GM18511 (cell line): ENCODE measurements around the gene TMPRSS3.

Source experiments
- ATAC-seq: cut with Tn5 transposase; IDR thresholded peaks from one replicate; pipeline ENCODE4 v1.9.1; 2021; ENCODE audit warnings: mild to moderate bottlenecking, moderate library complexity; ENCODE audit not compliant: unreplicated experiment

TMPRSS3 gene

GRCh38 chr21:42338729-42339715, 56.8 kb downstream of the TMPRSS3 start:
- ATAC-seq: no peak

GRCh38 chr21:42337830-42338728, 57.8 kb downstream of the TMPRSS3 start:
- no peak for ATAC-seq

- ATAC-seq: no peak
Measured at GRCh38 chr21:42337276-42337675, 58.6 kb downstream of the TMPRSS3 start.

- ATAC-seq: no peak
Measured at GRCh38 chr21:42336054-42336453, 59.8 kb downstream of the TMPRSS3 start.

GRCh38 chr21:42332557-42333317, 63.1 kb downstream of the TMPRSS3 start:
- ATAC-seq: no peak

- no peak for ATAC-seq
Measured at GRCh38 chr21:42331660-42332059, 64.2 kb downstream of the TMPRSS3 start.

- no peak for ATAC-seq
Measured at GRCh38 chr21:42330380-42331371, 65.2 kb downstream of the TMPRSS3 start.

GRCh38 chr21:42324896-42325295, 71.0 kb downstream of the TMPRSS3 start:
- ATAC-seq: no peak
